WERI-Rb-1 (cell line): ENCODE data around the gene P2RY2.

Experiments used
- DNase-seq: peaks from one replicate; pipeline ENCODE4 v3.0.0-alpha.2; 2020
- H3K27ac ChIP-seq: fragments of 250-450 bp; sonication (Bioruptor Pico); 2 replicates; pipeline ENCODE4 v1.5.1; 2020; ENCODE audit warnings: mild to moderate bottlenecking, moderate library complexity
- H3K27me3 ChIP-seq: fragments of 250-450 bp; sonication (Bioruptor Pico); 2 replicates; pipeline ENCODE4 v1.5.1; 2021; ENCODE audit warnings: mild to moderate bottlenecking, low read depth, moderate library complexity; ENCODE audit not compliant: insufficient read depth, severe bottlenecking
- H3K36me3 ChIP-seq: fragments of 250-450 bp; sonication (Bioruptor Pico); 2 replicates; pipeline ENCODE4 v1.5.1; 2020; ENCODE audit warnings: mild to moderate bottlenecking, moderate library complexity
- H3K4me3 ChIP-seq: 2 replicates; pipeline ENCODE4 v1.5.1; 2011; ENCODE audit warnings: low read depth, mild to moderate bottlenecking, control low read depth, low read length
- H3K9me3 ChIP-seq: fragments of 250-450 bp; sonication (Bioruptor Pico); 2 replicates; pipeline ENCODE4 v1.5.1; 2021; ENCODE audit warnings: mild to moderate bottlenecking, moderate library complexity; ENCODE audit not compliant: severe bottlenecking
- CTCF ChIP-seq: IDR thresholded peaks from 2 replicates; pipeline ENCODE4 v1.5.1; 2011; ENCODE audit warnings: low read depth, mild to moderate bottlenecking, control low read depth, inconsistent platforms, low read length

P2RY2 gene

GRCh38 chr11:73263640-73264039 is 45.6 kb downstream of the P2RY2 start:
- Histone ChIP-seq H3K9me3 (no peaks in the 10 kb centered on the region), H3K4me3 (no peak overlapping the region), H3K27me3 (no peaks in the 10 kb centered on the region), H3K36me3 (no peaks in the 10 kb centered on the region), H3K27ac (no peak overlapping the region)
- DNase-seq = no peak
- TF ChIP-seq CTCF = no peak

GRCh38 chr11:73265278-73265810 is 47.3 kb downstream of the P2RY2 start:
- no peak overlapping the region for H3K27ac ChIP-seq
- DNase-seq = no peak
- H3K27me3 ChIP-seq = no peaks in the 10 kb centered on the region

GRCh38 chr11:73265853-73266645 is 48.0 kb downstream of the P2RY2 start:
- Histone ChIP-seq H3K27me3 (no peaks in the 10 kb centered on the region), H3K36me3 (no peaks in the 10 kb centered on the region), H3K4me3 (no peak overlapping the region), H3K27ac (no peak overlapping the region; the same call in 1 of the 2 replicates), H3K9me3 (no peaks in the 10 kb centered on the region)
- TF ChIP-seq CTCF = no peak
- DNase-seq = no peak

More at GRCh38 chr11:73265278-73265810, 47.3 kb downstream of the P2RY2 start:
- H3K4me3 ChIP-seq = no peak overlapping the region
- no peaks in the 10 kb centered on the region for H3K36me3 ChIP-seq
- H3K9me3 ChIP-seq = no peaks in the 10 kb centered on the region
- TF ChIP-seq CTCF = no peak

GRCh38 chr11:73266646-73267020 is 48.6 kb downstream of the P2RY2 start:
- Histone ChIP-seq H3K9me3 (no peaks in the 10 kb centered on the region), H3K27ac (peak overlapping the region; percentile 43), H3K27me3 (no peaks in the 10 kb centered on the region), H3K4me3 (no peak overlapping the region), H3K36me3 (no peaks in the 10 kb centered on the region)
- DNase-seq = no peak
- TF ChIP-seq CTCF = no peak

- Histone ChIP-seq H3K36me3 (no peaks in the 10 kb centered on the region), H3K27ac (peak overlapping the region; percentile 43), H3K9me3 (no peaks in the 10 kb centered on the region), H3K4me3 (no peak overlapping the region), H3K27me3 (no peaks in the 10 kb centered on the region)
- DNase-seq = no peak
- no peak for TF ChIP-seq CTCF
Measured at GRCh38 chr11:73267122-73267846, 49.2 kb downstream of the P2RY2 start.
